Choroid plexus epithelial cell (primary cell): Measurements from ENCODE around the gene KLHL22.

Experiments used
- DNase-seq: peaks from one replicate; pipeline ENCODE4 v3.0.0-alpha.2; 2010; ENCODE audit warnings: low read depth
- H3K4me3 ChIP-seq: 2 replicates; pipeline ENCODE4 v1.5.1; 2011; ENCODE audit warnings: low read depth, mild to moderate bottlenecking, control low read depth, low read length, moderate library complexity
- TF ChIP-seq, protein P1 (sequence below): conservative IDR thresholded peaks from 2 replicates; pipeline ENCODE4 v1.5.1; 2011; ENCODE audit warnings: low read depth, mild to moderate bottlenecking, control low read depth, inconsistent platforms, low read length, moderate library complexity

The KLHL22 gene

DNA sequence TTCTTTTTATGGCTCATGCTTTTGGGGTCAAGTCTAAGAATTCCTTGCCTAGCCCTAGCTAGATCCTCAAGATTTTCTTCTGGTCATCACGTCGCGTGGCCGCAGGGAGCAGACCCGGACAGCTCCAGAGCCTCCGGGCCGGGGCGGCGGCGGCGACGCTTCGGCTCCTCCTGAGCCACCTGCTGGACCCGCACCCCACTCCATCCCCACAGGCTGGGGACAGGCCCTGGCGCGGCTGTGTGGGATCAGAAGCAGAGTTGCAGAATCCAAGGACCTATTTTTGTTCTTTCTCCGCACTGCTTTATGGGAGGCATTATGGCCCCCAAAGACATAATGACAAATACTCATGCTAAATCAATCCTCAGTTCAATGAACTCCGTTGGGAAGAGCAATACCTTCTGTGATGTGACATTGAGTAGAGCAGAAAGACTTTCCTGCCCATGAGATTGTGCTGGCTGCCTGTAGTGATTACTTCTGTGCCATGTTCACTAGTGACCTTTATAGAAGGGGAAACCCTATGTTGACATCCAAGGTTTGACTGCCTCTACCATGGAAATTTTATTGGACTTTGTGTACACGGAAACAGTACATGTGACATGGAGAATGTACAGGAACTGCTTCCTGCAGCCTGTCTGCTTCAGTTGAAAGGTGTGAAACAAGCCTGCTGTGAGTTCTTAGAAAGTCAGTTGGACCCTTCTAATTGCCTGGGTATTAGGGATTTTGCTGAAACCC is 45.6 kb downstream of the KLHL22 start:
- no peak overlapping the region for H3K4me3 ChIP-seq
- no peak for DNase-seq
- TF ChIP-seq, protein P1, sequence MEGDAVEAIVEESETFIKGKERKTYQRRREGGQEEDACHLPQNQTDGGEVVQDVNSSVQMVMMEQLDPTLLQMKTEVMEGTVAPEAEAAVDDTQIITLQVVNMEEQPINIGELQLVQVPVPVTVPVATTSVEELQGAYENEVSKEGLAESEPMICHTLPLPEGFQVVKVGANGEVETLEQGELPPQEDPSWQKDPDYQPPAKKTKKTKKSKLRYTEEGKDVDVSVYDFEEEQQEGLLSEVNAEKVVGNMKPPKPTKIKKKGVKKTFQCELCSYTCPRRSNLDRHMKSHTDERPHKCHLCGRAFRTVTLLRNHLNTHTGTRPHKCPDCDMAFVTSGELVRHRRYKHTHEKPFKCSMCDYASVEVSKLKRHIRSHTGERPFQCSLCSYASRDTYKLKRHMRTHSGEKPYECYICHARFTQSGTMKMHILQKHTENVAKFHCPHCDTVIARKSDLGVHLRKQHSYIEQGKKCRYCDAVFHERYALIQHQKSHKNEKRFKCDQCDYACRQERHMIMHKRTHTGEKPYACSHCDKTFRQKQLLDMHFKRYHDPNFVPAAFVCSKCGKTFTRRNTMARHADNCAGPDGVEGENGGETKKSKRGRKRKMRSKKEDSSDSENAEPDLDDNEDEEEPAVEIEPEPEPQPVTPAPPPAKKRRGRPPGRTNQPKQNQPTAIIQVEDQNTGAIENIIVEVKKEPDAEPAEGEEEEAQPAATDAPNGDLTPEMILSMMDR, result no peak

DNA sequence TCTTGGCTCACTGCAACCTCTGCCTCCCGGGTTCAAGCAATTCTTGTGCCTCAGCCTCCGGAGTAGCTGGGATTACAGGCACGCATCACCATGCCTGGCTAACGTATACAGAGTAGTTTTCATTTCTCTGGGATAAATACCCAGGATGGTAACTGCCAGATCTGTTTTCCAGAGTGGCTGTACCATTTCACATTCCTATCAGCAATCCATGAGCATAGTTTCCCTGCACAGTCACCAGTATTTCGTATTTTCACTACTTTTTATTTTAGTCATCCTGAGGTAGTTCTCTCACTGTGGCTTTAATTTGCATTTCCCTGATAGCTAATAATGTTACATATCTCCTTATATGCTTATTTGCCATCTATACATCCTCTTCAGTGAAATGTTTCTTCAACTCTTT is 47.0 kb downstream of the KLHL22 start:
- H3K4me3 ChIP-seq, result no peak overlapping the region
- DNase-seq, result no peak
- TF ChIP-seq, protein P1, result no peak

DNA sequence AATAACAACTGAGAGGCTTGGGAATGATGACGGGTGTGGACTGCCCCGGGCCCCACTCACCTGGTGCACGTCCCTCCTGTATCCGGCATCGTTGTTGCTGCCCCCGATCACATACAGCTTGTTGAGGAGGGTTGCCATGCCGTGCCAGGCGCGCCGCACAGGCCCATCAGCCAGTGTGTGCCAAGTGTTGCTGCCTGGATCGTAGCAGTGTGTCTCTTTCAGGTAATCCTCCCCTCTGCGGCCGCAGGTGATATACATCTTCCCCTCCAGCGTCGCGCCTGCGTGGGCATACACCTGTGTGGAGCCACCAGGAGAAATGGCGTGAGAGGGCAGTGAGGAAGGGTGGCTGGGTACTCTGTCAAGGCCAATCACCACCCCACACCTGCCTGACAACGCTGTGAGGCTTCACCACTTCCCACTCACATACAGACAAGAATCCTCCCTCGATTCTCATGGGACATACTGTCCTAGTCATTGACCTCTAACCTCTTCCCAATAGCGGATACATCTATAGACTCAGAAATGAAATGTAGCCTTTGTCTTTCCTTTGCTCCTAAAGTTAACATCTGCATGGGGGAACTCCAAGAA is 49.1 kb downstream of the KLHL22 start:
- TF ChIP-seq, protein P1, result no peak
- H3K4me3 ChIP-seq, result no peak overlapping the region
- no peak for DNase-seq

DNA sequence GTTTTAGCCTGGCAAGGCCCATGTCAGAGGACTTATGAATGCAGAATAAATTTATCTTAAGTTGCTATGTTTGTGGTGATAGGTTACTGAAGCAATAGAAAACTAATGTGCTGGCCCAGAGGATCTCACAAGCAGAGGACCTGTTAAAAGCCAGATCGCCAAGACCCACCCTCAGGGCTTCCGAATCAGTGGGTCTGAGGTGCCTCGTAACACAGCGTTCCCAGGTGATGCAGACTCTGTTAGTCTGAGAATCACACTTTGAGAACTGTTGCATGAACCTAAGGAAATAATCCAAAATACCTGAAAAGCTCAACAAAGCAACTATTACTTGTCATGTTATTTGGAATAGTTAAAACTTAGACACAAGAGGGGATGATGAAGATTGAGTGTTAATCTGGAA is 51.3 kb downstream of the KLHL22 start:
- DNase-seq, result no peak
- TF ChIP-seq, protein P1, result no peak
- no peak overlapping the region for H3K4me3 ChIP-seq

DNA sequence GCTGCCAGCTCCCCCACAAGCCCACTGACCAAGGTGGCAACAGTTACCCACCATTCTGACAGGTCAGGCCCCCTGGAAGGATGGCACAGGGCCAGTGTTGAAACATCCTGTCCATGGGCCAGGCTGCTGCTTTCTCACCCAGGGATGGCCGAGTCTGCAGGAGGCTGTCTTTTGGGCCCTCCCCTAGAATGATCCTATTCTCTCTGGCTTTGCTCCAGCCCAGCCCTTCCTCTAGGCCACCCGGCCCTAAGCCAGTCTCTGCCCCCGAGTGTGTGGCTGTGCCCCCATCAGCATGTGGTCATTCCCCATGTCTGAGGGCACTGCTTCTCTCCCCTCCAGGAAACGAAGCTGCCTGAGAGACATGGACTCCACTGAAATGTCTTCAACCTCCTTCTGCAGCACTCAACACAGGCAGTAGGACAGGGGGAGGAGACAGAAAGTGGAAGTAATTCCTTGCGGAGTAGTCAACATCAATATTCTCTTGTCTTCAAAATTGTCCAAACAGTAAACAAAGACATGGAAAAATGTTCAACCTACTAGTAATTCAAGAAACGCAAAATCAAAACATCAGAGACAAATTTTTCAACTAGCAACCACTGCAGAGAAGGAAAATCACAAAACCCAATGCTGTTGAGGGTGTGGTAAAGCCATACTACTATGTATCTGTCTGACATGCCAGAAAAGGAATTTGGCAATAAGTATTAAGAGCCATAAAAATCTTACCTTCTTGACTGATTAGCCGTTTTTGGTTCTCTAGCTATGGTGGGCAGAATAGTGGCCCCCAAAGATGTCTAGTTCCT is 52.9 kb downstream of the KLHL22 start:
- no peak overlapping the region for H3K4me3 ChIP-seq
- no peak for DNase-seq

DNA sequence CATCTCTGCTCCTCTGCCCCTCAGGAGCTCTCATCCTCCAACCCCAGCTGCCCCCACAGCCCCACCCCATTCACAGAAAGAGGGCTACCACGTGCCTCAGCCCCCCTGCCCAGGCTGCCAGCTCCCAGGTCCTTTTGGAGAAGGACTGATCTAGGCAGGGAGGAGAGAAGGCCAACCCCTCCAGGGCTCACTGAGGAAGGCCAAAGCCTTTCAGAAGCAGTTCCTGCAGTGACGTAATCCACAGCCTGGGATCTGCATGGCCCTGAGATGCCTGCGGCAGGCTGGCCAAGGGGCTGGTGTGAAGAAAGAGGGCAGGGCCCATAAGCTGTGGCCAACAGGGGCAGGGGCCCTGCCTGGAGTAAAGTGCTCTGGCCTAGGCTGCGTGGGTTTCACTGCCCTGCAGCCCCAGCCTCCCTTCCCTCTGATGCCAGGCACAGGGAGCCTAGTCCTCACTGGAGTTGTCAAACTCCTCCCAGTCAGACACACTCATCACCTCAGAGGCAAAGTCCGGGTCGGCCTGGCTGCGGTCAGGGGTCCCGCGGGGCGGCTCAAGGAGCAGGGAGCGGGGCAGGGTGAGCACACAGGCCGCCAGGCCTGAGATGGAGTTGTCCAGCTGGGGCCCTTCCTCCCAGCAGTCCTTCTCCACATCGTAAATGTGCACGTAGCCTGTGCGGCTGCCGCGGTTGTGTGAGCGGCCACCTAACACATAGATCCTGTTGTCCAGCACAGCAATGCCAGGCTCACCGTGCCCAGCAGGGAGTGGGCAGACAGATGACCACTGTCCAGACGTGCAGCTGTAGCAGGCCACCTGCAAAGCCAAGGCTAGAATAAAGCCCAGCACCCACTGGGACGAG is 53.7 kb downstream of the KLHL22 start:
- H3K4me3 ChIP-seq, result no peak overlapping the region
- DNase-seq, result peak; percentile 44
- TF ChIP-seq, protein P1, result no peak

More for the DNA sequence above, 52.9 kb downstream of the KLHL22 start:
- TF ChIP-seq, protein P1, result no peak
